ENCODE measurements around the gene UBE2QL1. TPM values are rescaled to one million over a fixed set of nuclear protein-coding genes. Genes with fewer than 3 reads are reported as not detected.

The UBE2QL1 gene
- total and polyA plus RNA-seq, 2 donors (not counting 1 experiment from before 2014, with no cell fraction given): 0.33 to 1.7 TPM

DNA sequence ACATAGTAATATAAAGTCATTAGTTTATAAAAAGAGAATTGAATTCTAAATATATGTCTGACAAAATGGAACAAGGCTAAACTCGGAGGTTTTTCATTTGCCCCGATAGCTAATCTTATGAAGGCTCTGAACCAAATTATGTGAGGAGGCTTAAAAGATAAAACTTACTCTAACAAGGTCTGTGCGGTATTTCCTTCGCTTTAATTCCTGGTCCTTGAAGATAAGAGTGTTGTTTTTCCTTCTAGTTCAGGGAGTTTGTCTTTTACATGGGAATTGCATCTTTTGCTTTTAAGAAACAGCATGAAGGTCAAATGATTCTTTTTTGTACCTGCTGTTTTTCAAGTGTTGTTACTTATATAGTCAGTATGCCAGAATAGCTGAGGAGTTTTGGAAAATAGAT is 68.2 kb downstream of the UBE2QL1 start:
- Histone ChIP-seq H2AFZ (ENCODE audit: insufficient read depth, low read depth, low read length, poor library complexity, severe bottlenecking) (no peak overlapping the region), H3K27me3 (replicated peaks in 1 of 4; ENCODE audit: control extremely low read depth in 1 of 4, control insufficient read depth in 3 of 4, insufficient read depth in 4 of 4, low read length in 3 of 4) (peaks cover 0 to 10% (median 0%) of the 10 kb centered on the region in 4 experiments), H3K4me1 (ENCODE audit: control insufficient read depth in 2 of 2, insufficient read depth in 2 of 2, low read length in 2 of 2) (no peaks in the 10 kb centered on the region), H3K9ac (ENCODE audit: low read length) (no peak overlapping the region), H3K4me2 (replicated peaks; ENCODE audit: low read depth, low read length, poor library complexity, severe bottlenecking) (no peak overlapping the region), H3K27ac (ENCODE audit: low read length in 2 of 2) (no peak overlapping the region), H4K20me1 (ENCODE audit: control insufficient read depth, insufficient read depth, low read length, poor library complexity, severe bottlenecking) (no peaks in the 10 kb centered on the region), H3K4me3 (ENCODE audit: control extremely low read depth in 1 of 5, extremely low read depth in 1 of 5, insufficient read depth in 1 of 5, low read depth in 2 of 5, low read length in 4 of 5) (no peak overlapping the region), H3K79me2 (ENCODE audit: control insufficient read depth, insufficient read depth, low read length) (no peaks in the 10 kb centered on the region), H3K36me3 (replicated peaks in 1 of 2; ENCODE audit: control extremely low read depth in 1 of 2, control insufficient read depth in 1 of 2, extremely low read depth in 1 of 2, insufficient read depth in 2 of 2, low read length in 1 of 2) (no peaks in the 10 kb centered on the region), H3K9me3 (ENCODE audit: control extremely low read depth in 1 of 3, control insufficient read depth in 2 of 3, insufficient read depth in 1 of 3, low read length in 2 of 3) (peaks cover 0 to 3% (median 0%) of the 10 kb centered on the region in 3 donors)
- Mint-ChIP-seq H3K4me1 (no peaks in the 10 kb centered on the region), H3K27me3 (peaks cover 20% of the 10 kb centered on the region), H3K9me3 (ENCODE audit: insufficient read depth) (no peaks in the 10 kb centered on the region), H3K4me3 (no peak overlapping the region), H3K27ac (no peak overlapping the region)
- no peak for ATAC-seq (ENCODE audit: low read depth)
- whole genome bisulfite sequencing (ENCODE audit: insufficient coverage): no CpG with 5 or more reads among the region's 4 CpGs
- ChIA-PET POLR2A (no interaction called here), CTCF (no interaction called here)
- DNase-seq: no peak
- intact Hi-C loops (cut with micrococcal nuclease): no loop called here
- no peak for TF ChIP-seq EZH2 (IDR thresholded peaks at IDR 0.05; ENCODE audit: borderline replicate concordance, insufficient read depth, low read depth, low read length, poor library complexity, severe bottlenecking)
- TF ChIP-seq, protein P1, sequence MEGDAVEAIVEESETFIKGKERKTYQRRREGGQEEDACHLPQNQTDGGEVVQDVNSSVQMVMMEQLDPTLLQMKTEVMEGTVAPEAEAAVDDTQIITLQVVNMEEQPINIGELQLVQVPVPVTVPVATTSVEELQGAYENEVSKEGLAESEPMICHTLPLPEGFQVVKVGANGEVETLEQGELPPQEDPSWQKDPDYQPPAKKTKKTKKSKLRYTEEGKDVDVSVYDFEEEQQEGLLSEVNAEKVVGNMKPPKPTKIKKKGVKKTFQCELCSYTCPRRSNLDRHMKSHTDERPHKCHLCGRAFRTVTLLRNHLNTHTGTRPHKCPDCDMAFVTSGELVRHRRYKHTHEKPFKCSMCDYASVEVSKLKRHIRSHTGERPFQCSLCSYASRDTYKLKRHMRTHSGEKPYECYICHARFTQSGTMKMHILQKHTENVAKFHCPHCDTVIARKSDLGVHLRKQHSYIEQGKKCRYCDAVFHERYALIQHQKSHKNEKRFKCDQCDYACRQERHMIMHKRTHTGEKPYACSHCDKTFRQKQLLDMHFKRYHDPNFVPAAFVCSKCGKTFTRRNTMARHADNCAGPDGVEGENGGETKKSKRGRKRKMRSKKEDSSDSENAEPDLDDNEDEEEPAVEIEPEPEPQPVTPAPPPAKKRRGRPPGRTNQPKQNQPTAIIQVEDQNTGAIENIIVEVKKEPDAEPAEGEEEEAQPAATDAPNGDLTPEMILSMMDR (IDR thresholded peaks at IDR 0.05): no peak

DNA sequence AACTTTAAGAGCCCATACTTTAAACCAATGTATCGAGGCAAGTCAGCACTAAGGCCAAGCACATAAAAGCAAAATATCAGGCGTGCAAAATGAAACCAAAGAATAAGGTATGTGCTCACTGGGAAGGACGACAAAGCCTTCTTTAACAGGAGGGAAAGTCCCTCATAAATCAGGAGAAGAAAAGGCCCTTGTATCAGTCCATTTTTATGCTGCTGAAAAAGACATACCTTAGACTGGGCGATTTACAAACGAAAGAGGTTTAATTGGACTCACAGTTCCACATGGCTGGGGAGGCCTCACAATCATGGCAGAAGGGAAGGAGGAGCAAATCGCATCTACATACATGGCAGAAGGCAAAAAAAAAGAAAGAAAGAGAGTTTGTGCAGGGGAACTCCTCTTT is 68.9 kb downstream of the UBE2QL1 start:
- H3K27ac Mint-ChIP-seq: no peak overlapping the region
- Histone ChIP-seq H3K9ac (ENCODE audit: low read length) (no peak overlapping the region), H3K79me2 (ENCODE audit: control insufficient read depth, insufficient read depth, low read length) (no peaks in the 10 kb centered on the region), H4K20me1 (ENCODE audit: control insufficient read depth, insufficient read depth, low read length, poor library complexity, severe bottlenecking) (no peaks in the 10 kb centered on the region), H3K36me3 (replicated peaks in 1 of 2; ENCODE audit: control extremely low read depth in 1 of 2, control insufficient read depth in 1 of 2, extremely low read depth in 1 of 2, insufficient read depth in 2 of 2, low read length in 1 of 2) (no peaks in the 10 kb centered on the region), H3K9me3 (ENCODE audit: control extremely low read depth in 1 of 3, control insufficient read depth in 2 of 3, insufficient read depth in 1 of 3, low read length in 2 of 3) (peaks cover 0 to 3% (median 0%) of the 10 kb centered on the region in 3 donors), H2AFZ (ENCODE audit: insufficient read depth, low read depth, low read length, poor library complexity, severe bottlenecking) (no peak overlapping the region), H3K27me3 (replicated peaks in 1 of 4; ENCODE audit: control extremely low read depth in 1 of 4, control insufficient read depth in 3 of 4, insufficient read depth in 4 of 4, low read length in 3 of 4) (peaks cover 0 to 10% (median 0%) of the 10 kb centered on the region in 4 experiments), H3K4me3 (ENCODE audit: control extremely low read depth in 1 of 5, extremely low read depth in 1 of 5, insufficient read depth in 1 of 5, low read depth in 2 of 5, low read length in 4 of 5) (no peak overlapping the region), H3K4me1 (ENCODE audit: control insufficient read depth in 2 of 2, insufficient read depth in 2 of 2, low read length in 2 of 2) (no peaks in the 10 kb centered on the region), H3K4me2 (replicated peaks; ENCODE audit: low read depth, low read length, poor library complexity, severe bottlenecking) (no peak overlapping the region), H3K27ac (ENCODE audit: low read length in 2 of 2) (no peak overlapping the region)
- no peak for DNase-seq
- ChIA-PET POLR2A (no interaction called here), CTCF (no interaction called here)
- H3K27me3 Mint-ChIP-seq: peaks cover 25% of the 10 kb centered on the region
- no peak for ATAC-seq (ENCODE audit: low read depth)
- no peak for TF ChIP-seq EZH2 (IDR thresholded peaks at IDR 0.05; ENCODE audit: borderline replicate concordance, insufficient read depth, low read depth, low read length, poor library complexity, severe bottlenecking)
- TF ChIP-seq, protein P1 (IDR thresholded peaks at IDR 0.05): no peak
- 82% methylated on average over 5 of the region's 6 CpGs for WGBS (ENCODE audit: insufficient coverage)
- no peaks in the 10 kb centered on the region for H3K4me1 Mint-ChIP-seq
- no peak overlapping the region for H3K4me3 Mint-ChIP-seq
- no peaks in the 10 kb centered on the region for H3K9me3 Mint-ChIP-seq (ENCODE audit: insufficient read depth)
- intact Hi-C loops (cut with micrococcal nuclease): no loop called here
